GM19099 (cell line): ENCODE measurements around the gene LGR4.

ENCODE experiments used
- POLR2A ChIP-seq: IDR thresholded peaks from 3 replicates; pipeline ENCODE4 v1.6.1; 2011; ENCODE audit warnings: low read depth; ENCODE audit not compliant: insufficient read length; ENCODE audit errors: extremely low read depth

The LGR4 gene

DNA sequence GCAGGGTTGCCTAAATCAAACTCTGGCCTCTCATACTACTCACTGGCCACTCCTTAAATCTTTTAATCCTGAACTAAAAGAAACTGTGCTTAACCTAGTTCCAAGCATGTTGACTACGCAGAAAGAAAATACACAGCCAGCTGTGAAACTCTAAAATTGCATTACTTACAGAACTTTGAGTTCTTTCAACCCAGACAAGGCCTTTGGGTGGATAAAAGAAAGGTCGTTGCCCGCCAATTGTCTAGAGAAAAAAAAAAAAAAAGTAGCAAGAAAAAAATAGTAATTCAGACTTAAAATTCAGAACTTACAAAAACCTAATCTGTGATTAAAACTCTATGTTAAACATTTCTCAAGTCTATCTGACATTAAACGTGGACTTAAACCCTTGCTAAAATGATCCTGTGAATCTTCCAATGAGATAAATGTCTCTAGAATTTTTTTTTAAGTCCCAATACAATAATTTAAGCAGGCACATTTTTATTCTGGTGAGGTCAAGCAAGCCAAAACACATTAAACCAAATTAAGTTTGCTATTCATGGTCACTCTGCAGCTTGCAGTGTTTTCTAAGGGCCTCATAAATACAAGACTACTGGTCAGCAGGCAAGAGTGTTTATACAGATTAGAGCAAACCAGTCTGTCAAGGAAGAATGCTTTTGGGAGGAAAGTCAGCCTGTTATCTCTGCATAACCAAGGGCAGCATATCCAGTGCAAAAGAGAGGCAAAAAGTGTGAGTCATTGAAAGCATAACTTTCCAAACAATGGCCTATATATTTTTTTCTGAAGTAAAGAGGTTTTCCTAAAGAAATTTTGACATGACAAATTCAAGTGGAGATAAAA lies 80.1 kb downstream of the LGR4 start:
- no peak for TF ChIP-seq POLR2A

- no peak for TF ChIP-seq POLR2A
Measured at GRCh38 chr11:27391331-27392015, 81.1 kb downstream of the LGR4 start.

DNA sequence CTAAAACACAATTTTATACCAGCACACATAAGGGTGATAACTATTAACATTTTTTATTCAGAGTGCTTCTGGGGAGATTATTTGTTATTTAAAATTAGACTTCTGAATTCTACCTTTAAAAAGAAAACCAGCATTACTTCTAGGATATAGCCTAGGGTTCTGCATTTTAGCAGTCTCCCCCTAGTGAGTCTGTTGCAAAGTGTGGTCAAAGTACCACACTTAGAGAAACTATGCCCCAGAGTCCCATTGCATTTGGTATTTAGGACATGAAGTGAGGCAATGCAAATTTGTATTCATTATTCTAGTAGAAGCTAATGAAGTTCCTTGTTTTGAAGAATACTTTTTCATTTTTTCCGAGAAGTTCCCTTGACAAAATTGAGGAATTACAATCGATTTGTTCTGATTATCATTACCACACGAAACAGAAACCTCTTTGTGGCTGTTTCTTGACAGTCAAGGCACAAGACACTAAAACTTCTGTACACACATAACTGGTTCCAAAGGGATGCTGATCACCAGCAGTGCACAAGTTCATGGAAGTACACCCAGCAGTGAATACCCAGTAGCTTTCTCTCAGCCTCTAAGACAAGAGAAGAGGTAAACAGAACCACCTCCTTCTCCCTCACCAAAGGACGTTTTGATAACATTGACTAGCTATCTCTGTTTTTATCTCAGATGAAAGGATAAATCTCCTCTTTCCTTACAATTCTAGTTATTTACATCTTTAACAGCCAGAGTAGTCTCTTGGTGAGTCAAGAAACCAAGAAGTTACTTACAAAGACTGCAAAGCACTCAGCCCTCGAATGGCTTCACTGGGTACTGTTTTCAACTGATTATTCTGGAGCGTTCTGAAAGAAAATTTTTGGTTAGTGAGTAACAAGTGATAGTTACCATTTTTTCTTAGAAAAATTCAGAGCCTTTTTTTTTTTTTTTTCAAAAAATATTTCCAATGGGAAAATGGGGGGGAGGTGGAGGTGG lies 82.0 kb downstream of the LGR4 start:
- TF ChIP-seq POLR2A = no peak

GRCh38 chr11:27388869-27389268 lies 83.7 kb downstream of the LGR4 start:
- no peak for TF ChIP-seq POLR2A

DNA sequence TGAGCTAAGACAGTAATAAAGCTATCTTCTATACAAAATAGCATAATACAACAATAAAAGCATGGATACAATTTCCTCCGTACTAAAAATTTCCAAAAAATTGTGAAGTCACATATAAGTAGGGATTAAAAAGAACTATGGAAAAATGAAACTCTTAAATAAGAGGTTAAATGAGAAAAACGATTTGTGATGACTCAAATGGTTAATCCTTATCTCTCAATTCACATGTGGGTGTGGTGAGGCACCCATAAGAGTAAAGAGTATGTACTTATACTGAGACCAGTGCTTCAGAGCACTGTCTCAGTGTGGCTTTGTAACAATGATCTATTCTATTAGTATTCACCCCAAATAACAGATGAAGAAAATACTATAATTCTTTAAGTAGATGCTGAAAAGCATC lies 84.6 kb downstream of the LGR4 start:
- no peak for TF ChIP-seq POLR2A

DNA sequence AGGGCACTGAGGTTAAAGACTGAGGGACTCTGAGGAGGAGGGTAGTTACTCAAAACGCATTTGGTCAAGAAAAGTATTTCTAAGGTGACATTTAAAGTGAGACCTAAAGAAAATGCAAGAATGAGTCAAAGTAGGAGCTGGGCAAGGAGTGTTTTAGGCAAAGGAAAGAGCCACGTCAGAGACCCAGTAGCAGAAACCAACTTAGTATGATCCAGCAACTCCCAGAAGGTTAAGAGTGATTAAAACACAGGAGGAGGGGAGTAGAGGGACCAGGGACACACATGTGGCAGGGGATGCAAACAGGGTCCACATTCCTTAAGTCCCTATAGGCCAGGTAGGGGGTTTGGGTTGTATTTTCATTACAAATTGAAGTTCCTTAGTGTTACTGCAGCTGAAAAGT lies 85.2 kb downstream of the LGR4 start:
- TF ChIP-seq POLR2A = no peak

GRCh38 chr11:27386181-27386845 lies 86.3 kb downstream of the LGR4 start:
- TF ChIP-seq POLR2A = no peak

DNA sequence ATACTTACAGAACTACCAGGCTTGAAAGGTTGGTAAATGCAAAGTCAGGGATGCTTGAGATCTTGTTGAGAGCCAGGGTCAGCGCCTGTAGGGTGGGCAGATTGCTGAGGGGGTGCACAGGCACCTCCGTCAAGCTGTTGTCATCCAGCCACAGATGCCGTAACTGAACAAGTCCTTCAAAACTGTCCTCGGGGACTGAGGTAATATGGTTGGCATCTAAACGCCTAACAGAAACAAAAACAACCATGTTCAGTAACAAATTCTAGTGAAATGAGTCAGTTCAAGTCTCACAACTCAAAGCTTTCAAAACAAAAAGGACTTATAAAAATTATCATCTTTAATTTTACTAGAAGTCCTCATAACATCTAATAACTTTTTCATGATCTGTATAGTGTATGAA lies 87.3 kb downstream of the LGR4 start:
- TF ChIP-seq POLR2A = no peak

DNA sequence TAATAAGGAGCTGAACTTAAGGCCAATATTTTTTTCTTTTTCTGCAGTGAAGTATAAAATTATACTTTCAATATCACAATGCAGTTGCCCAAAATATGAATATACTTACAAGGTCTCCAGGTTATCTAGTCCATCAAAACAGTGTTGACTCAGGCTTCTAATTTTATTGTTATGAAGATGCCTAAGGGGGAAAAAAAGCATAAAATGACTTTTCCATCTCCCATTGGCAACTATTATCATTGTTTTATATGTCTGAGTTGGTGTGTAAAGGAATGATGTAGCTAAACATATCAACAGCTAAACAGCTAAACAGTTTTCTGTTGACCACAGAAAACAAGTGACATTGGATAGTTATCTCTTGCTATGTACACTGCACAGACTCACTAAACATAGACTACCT lies 88.4 kb downstream of the LGR4 start:
- TF ChIP-seq POLR2A = no peak

GRCh38 chr11:27383645-27384044 lies 88.9 kb downstream of the LGR4 start:
- no peak for TF ChIP-seq POLR2A

DNA sequence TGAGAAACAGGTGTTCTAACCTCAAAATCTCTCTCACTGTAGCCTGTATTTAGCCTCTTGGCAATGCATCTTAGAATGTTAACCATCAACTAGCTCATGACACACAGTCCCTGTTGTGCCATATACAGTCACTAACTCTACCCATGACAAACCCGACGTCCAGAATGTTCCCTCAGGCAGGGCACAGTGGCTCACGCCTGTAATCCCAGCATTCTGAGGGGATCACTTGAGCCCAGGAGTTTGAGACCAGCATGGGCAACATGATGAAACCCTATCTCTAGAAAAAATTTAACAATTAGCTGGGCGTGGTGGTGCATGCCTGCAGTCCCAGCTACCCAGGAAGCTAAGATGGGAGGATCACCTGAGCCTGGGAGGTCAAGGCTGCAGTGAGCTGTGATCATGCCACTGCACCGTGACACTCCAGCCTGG lies 91.3 kb downstream of the LGR4 start:
- TF ChIP-seq POLR2A = no peak

DNA sequence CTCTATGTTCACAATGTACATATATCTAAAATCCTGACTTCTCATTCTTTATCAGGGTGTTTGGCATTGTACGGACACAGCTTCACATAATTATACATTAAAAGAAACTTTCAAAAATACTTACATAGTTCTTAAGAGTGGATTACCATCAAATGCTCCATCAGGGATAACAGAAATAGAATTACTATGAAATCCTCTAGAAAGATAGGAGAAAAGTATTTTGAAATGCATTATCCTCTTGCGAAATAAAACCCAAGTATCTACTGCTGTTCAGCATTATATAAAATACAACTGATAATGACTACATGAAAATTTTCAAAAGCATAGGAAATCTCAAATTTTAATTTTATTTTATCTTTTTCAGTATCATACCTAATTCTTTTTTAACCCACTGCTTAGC lies 91.8 kb downstream of the LGR4 start:
- no peak for TF ChIP-seq POLR2A

GRCh38 chr11:27379449-27379848 lies 93.1 kb downstream of the LGR4 start:
- no peak for TF ChIP-seq POLR2A

- TF ChIP-seq POLR2A = no peak
Measured at GRCh38 chr11:27375370-27375769, 97.2 kb downstream of the LGR4 start.
